HCT116 (cell line): ENCODE measurements around the gene COG8. TPM values are rescaled to one million over a fixed set of nuclear protein-coding genes. Genes with fewer than 3 reads are reported as not detected.

ENCODE experiments used
- ATAC-seq: fragments of 200-7000 bp; cut with Tn5 transposase; 2 replicates; pipeline ENCODE4 v1.9.1; 2020; ENCODE audit warnings: mild to moderate bottlenecking, moderate library complexity
- BruUV-seq: library from RNA; stranded (reverse); fragments of 400-500 nt; replicated peaks from 2 replicates; lab custom pipeline; 2021; lab: Mats Ljungman, UMichigan
- CTCF ChIA-PET: fragments of 300-600 bp; sonication (Branson Sonifier 250); formaldehyde crosslinking; loops from one replicate; lab custom pipeline; 2021; ENCODE audit warnings: antibody characterized with exemption; lab: Charles Lee
- POLR2A ChIA-PET: fragments of 300-600, 350-600 bp; sonication (Branson Sonifier 250); formaldehyde crosslinking; loops from one replicate; lab custom pipeline; 2021; ENCODE audit warnings: antibody characterized with exemption; lab: Charles Lee
- RAD21 ChIA-PET, 2 experiments: fragments of 300-600 bp; sonication (Branson Sonifier 250); formaldehyde crosslinking; loops; one replicate each; lab custom pipeline; 2023; ENCODE audit warnings: low total read pairs in 2 of 2; ENCODE audit not compliant: uncharacterized antibody in 2 of 2, unreplicated experiment in 2 of 2, low non-redundant PET in 1 of 2; lab: Charles Lee
- DNase-seq: peaks from one replicate; pipeline ENCODE4 v3.0.0-alpha.2; 2010; ENCODE audit warnings: low read depth, low spot score
- H2AFZ ChIP-seq: fragments of 200-600 bp; shearing (Covaris generic), sonication (generic); 2 replicates; pipeline ENCODE4 v1.6.1; 2017; ENCODE audit warnings: low read depth, mixed run types, mixed read lengths, antibody characterized with exemption, low read length; ENCODE audit not compliant: poor library complexity, severe bottlenecking
- H3K27ac ChIP-seq: 2 replicates; pipeline ENCODE4 v1.5.1; 2012; ENCODE audit warnings: low read depth, low read length
- H3K27me3 ChIP-seq: fragments of 200-600 bp; sonication (generic); 2 replicates; pipeline ENCODE4 v1.6.1; 2016; ENCODE audit warnings: mixed run types, low read length, mixed read lengths; ENCODE audit not compliant: insufficient read depth
- H3K36me3 ChIP-seq, 2 experiments: fragments of 200-500 bp in 1 of 2; fragments of 200-600 bp in 1 of 2; sonication (Bioruptor generic) in 1 of 2; sonication (generic) in 1 of 2; 2 replicates each; pipeline versions ENCODE4 v1.5.1 to v1.6.1; 2014 to 2016; ENCODE audit warnings: low read length in 2 of 2, inconsistent platforms in 1 of 2, mixed read lengths in 1 of 2, mixed run types in 1 of 2; ENCODE audit not compliant: insufficient read depth in 2 of 2, control insufficient read depth in 1 of 2
- H3K4me1 ChIP-seq, 2 experiments: fragments of 200-600 bp in 1 of 2; sonication (generic) in 1 of 2; 2 replicates each; pipeline versions ENCODE4 v1.5.1 to v1.6.1; 2012 to 2017; ENCODE audit warnings: low read length in 2 of 2, inconsistent platforms in 1 of 2, mild to moderate bottlenecking in 1 of 2, mixed read lengths in 1 of 2, mixed run types in 1 of 2, moderate library complexity in 1 of 2; ENCODE audit not compliant: insufficient read depth in 2 of 2, control insufficient read depth in 1 of 2
- H3K4me2 ChIP-seq: fragments of 200-600 bp; sonication (generic); 2 replicates; pipeline ENCODE4 v1.6.1; 2017; ENCODE audit warnings: mixed run types, low read length, mixed read lengths
- H3K4me3 ChIP-seq, 2 experiments: fragments of 200-600 bp in 1 of 2; sonication (generic) in 1 of 2; replicated peaks in 1 of 2; 2 replicates each; pipeline ENCODE4 v1.5.1; 2011 to 2016; ENCODE audit warnings: low read length in 2 of 2, control low read depth in 1 of 2, low read depth in 1 of 2, mild to moderate bottlenecking in 1 of 2, mixed read lengths in 1 of 2, mixed run types in 1 of 2
- H3K79me2 ChIP-seq: fragments of 200-600 bp; sonication (generic); 2 replicates; pipeline ENCODE4 v1.6.1; 2017; ENCODE audit warnings: mild to moderate bottlenecking, mixed run types, low read length, moderate library complexity, mixed read lengths; ENCODE audit not compliant: insufficient read depth
- H3K9ac ChIP-seq: fragments of 200-600 bp; sonication (generic); 2 replicates; pipeline ENCODE4 v1.6.1; 2016; ENCODE audit warnings: low read length, mixed read lengths
- H3K9me2 ChIP-seq: fragments of 200-600 bp; sonication (generic), shearing (Covaris generic); 2 replicates; pipeline ENCODE4 v1.6.1; 2017; ENCODE audit warnings: mixed run types, mild to moderate bottlenecking, moderate library complexity; ENCODE audit not compliant: insufficient read depth
- H3K9me3 ChIP-seq, 2 experiments: fragments of 200-500 bp in 1 of 2; fragments of 200-600 bp in 1 of 2; sonication (Bioruptor generic) in 1 of 2; sonication (generic) in 1 of 2; 2 replicates each; pipeline ENCODE4 v1.6.1; 2014 to 2017; ENCODE audit warnings: low read length in 2 of 2, mixed read lengths in 2 of 2, inconsistent platforms in 1 of 2, low read depth in 1 of 2, mild to moderate bottlenecking in 1 of 2, mixed run types in 1 of 2, moderate library complexity in 1 of 2; ENCODE audit not compliant: control insufficient read depth in 1 of 2, insufficient read depth in 1 of 2
- H4K20me1 ChIP-seq: fragments of 200-600 bp; sonication (generic), shearing (Covaris generic); 2 replicates; pipeline ENCODE4 v1.6.1; 2017; ENCODE audit warnings: mixed run types, mild to moderate bottlenecking, moderate library complexity; ENCODE audit not compliant: insufficient read depth
- CBX3 ChIP-seq: IDR thresholded peaks from 2 replicates; pipeline ENCODE4 v1.6.1; 2012; ENCODE audit warnings: low read depth
- ELF1 ChIP-seq: IDR thresholded peaks from 2 replicates; pipeline ENCODE4 v1.6.1; 2012; ENCODE audit warnings: low read depth, borderline replicate concordance
- EZH2phosphoT487 ChIP-seq: fragments of 200-600 bp; IDR thresholded peaks from 2 replicates; pipeline ENCODE4 v1.6.1; 2018; ENCODE audit warnings: antibody characterized with exemption, borderline replicate concordance
- FOSL1 ChIP-seq: IDR thresholded peaks from 2 replicates; pipeline ENCODE4 v1.6.1; 2012; ENCODE audit warnings: low read depth
- POLR2A ChIP-seq: IDR thresholded peaks from 2 replicates; pipeline ENCODE4 v1.7.0; 2011; ENCODE audit warnings: borderline replicate concordance; ENCODE audit not compliant: insufficient read depth, insufficient read length; ENCODE audit errors: extremely low read depth
- POLR2AphosphoS5 ChIP-seq: IDR thresholded peaks from 2 replicates; pipeline ENCODE4 v1.6.1; 2011; ENCODE audit warnings: mild to moderate bottlenecking, low read depth, low read length, moderate library complexity
- RAD21 ChIP-seq: IDR thresholded peaks from 2 replicates; pipeline ENCODE4 v1.6.1; 2012; ENCODE audit warnings: low read depth, mild to moderate bottlenecking
- SIN3A ChIP-seq: IDR thresholded peaks from 2 replicates; pipeline ENCODE4 v1.6.1; 2012; ENCODE audit warnings: low read depth
- SP1 ChIP-seq: IDR thresholded peaks from 2 replicates; pipeline ENCODE4 v1.6.1; 2012; ENCODE audit warnings: low read depth
- TCF7L2 ChIP-seq: IDR thresholded peaks from 2 replicates; pipeline ENCODE4 v1.7.0; 2011; ENCODE audit warnings: borderline replicate concordance, inconsistent platforms; ENCODE audit not compliant: insufficient read depth, insufficient read length; ENCODE audit errors: extremely low read depth
- YY1 ChIP-seq: IDR thresholded peaks from 2 replicates; pipeline ENCODE4 v1.6.1; 2011; ENCODE audit warnings: low read length, low read depth, moderate library complexity, mild to moderate bottlenecking; ENCODE audit not compliant: insufficient replicate concordance; ENCODE audit errors: extremely low read depth
- ZNF274 ChIP-seq: fragments of 200-500 bp; sonication (Bioruptor generic); IDR thresholded peaks from 2 replicates; pipeline ENCODE4 v1.6.1; 2014; ENCODE audit warnings: mild to moderate bottlenecking, low read depth, low read length, inconsistent platforms
- intact Hi-C: fragments of 100-400 bp; cut with micrococcal nuclease; formaldehyde crosslinking; loops from 2 replicates; pipeline ENCODE4 v1.10.0; 2022
- total RNA-seq: library from RNA; stranded (reverse); gene quantifications from one replicate; pipeline ENCODE4 v1.2.1, GENCODE V29; 2021; ENCODE audit not compliant: unreplicated experiment
- TF ChIP-seq, protein P1 (sequence below), 3 experiments: fragments of 200-600 bp in 1 of 3; sonication (generic) in 1 of 3; IDR thresholded peaks in 2 of 3; conservative IDR thresholded peaks in 1 of 3; 2 replicates each; pipeline ENCODE4 v1.5.1; 2012 to 2017; ENCODE audit warnings: low read depth in 2 of 3, low read length in 2 of 3, antibody characterized with exemption in 1 of 3, borderline replicate concordance in 1 of 3, control low read depth in 1 of 3, mild to moderate bottlenecking in 1 of 3, mixed read lengths in 1 of 3, mixed run types in 1 of 3, moderate library complexity in 1 of 3; ENCODE audit not compliant: insufficient read depth in 1 of 3
- TF ChIP-seq, protein P2 (sequence below): IDR thresholded peaks from 2 replicates; pipeline ENCODE4 v1.6.1; 2012
- TF ChIP-seq, protein P3 (sequence below): IDR thresholded peaks from 2 replicates; pipeline ENCODE4 v1.6.1; 2011; ENCODE audit warnings: mild to moderate bottlenecking, low read length, moderate library complexity; ENCODE audit not compliant: insufficient replicate concordance; ENCODE audit errors: extremely low read depth

The COG8 gene
- total RNA-seq, 1 experiment from 2014 or later = 50.3 TPM

DNA sequence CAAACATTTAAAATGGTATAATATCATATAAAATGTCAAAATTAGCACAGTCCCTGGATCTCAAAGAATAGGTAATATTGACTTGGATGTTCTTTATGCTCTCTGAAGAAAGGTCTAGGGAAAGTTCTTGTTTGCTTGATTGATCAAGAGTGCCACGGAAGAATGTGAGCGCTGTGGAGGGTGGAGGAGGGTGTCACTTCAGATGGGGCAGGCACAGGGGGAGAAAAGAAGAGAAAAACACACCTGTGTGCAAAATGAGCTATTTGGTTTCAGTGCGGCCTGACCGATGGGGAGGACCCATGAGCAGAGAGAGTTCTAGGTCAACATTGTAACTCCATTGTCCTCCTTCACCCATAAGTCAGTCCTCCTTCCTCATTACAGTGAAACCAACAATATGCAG, 37.1 kb downstream of the COG8 start:
- Histone ChIP-seq H3K36me3 (peaks cover 0 to 17% of the 10 kb centered on the region in 2 experiments; a peak in 2 of 4 replicates), H3K9ac (no peak overlapping the region), H3K4me2 (no peak overlapping the region), H3K4me1 (no peaks in the 10 kb centered on the region), H4K20me1 (no peaks in the 10 kb centered on the region)
- ChIA-PET POLR2A (interaction anchor here (1.1 kb wide), 1 partner anchor 13 kb away, joined by 3 read pairs; no protein-coding TSS in a partner anchor), RAD21 (no interaction called here), CTCF (no interaction called here)
- ATAC-seq = no peak
- BruUV-seq = no TSS peak
- TF ChIP-seq, protein P1, sequence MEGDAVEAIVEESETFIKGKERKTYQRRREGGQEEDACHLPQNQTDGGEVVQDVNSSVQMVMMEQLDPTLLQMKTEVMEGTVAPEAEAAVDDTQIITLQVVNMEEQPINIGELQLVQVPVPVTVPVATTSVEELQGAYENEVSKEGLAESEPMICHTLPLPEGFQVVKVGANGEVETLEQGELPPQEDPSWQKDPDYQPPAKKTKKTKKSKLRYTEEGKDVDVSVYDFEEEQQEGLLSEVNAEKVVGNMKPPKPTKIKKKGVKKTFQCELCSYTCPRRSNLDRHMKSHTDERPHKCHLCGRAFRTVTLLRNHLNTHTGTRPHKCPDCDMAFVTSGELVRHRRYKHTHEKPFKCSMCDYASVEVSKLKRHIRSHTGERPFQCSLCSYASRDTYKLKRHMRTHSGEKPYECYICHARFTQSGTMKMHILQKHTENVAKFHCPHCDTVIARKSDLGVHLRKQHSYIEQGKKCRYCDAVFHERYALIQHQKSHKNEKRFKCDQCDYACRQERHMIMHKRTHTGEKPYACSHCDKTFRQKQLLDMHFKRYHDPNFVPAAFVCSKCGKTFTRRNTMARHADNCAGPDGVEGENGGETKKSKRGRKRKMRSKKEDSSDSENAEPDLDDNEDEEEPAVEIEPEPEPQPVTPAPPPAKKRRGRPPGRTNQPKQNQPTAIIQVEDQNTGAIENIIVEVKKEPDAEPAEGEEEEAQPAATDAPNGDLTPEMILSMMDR (IDR thresholded peaks at IDR 0.05 in 2 of 3, conservative IDR thresholded peaks at IDR 0.05 in 1 of 3; ENCODE audit: borderline replicate concordance in 1 of 3, insufficient read depth in 1 of 3, low read depth in 2 of 3, low read length in 2 of 3) = no peak
- TF ChIP-seq FOSL1 = no peak
- no peak for TF ChIP-seq RAD21
- no peak for TF ChIP-seq SIN3A
- TF ChIP-seq, protein P2, sequence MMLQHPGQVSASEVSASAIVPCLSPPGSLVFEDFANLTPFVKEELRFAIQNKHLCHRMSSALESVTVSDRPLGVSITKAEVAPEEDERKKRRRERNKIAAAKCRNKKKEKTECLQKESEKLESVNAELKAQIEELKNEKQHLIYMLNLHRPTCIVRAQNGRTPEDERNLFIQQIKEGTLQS = no peak
- no peak for TF ChIP-seq ZNF274
- TF ChIP-seq, protein P3, sequence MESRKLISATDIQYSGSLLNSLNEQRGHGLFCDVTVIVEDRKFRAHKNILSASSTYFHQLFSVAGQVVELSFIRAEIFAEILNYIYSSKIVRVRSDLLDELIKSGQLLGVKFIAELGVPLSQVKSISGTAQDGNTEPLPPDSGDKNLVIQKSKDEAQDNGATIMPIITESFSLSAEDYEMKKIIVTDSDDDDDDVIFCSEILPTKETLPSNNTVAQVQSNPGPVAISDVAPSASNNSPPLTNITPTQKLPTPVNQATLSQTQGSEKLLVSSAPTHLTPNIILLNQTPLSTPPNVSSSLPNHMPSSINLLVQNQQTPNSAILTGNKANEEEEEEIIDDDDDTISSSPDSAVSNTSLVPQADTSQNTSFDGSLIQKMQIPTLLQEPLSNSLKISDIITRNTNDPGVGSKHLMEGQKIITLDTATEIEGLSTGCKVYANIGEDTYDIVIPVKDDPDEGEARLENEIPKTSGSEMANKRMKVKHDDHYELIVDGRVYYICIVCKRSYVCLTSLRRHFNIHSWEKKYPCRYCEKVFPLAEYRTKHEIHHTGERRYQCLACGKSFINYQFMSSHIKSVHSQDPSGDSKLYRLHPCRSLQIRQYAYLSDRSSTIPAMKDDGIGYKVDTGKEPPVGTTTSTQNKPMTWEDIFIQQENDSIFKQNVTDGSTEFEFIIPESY = no peak
- TF ChIP-seq SP1 = no peak
- no peak for TF ChIP-seq POLR2AphosphoS5
- TF ChIP-seq TCF7L2 = no peak
- no peak for TF ChIP-seq POLR2A
- TF ChIP-seq ELF1 = no peak
- TF ChIP-seq EZH2phosphoT487 = no peak
- no peak for TF ChIP-seq YY1
- no peak for TF ChIP-seq CBX3
- TF ChIP-seq, all 23 proteins: peak for 0
- Histone ChIP-seq H3K9me3 (no peaks in the 10 kb centered on the region), H3K4me3 (no peak overlapping the region), H3K27me3 (no peaks in the 10 kb centered on the region), H3K9me2 (no peaks in the 10 kb centered on the region), H3K79me2 (no peaks in the 10 kb centered on the region), H2AFZ (no peak overlapping the region), H3K27ac (no peak overlapping the region)
- no peak for DNase-seq
- intact Hi-C loops = no loop called here
